Measurements from ENCODE around the gene SMPD1. TPM values are rescaled to one million over a fixed set of nuclear protein-coding genes. Genes with fewer than 3 reads are reported as not detected.

Gene SMPD1
- total and polyA plus RNA-seq, 9 of the 15 experiments (the other 6 are each of a cell fraction or from before 2014, with no cell fraction given): 0.90 to 9.9 (median 5.2) TPM

DNA sequence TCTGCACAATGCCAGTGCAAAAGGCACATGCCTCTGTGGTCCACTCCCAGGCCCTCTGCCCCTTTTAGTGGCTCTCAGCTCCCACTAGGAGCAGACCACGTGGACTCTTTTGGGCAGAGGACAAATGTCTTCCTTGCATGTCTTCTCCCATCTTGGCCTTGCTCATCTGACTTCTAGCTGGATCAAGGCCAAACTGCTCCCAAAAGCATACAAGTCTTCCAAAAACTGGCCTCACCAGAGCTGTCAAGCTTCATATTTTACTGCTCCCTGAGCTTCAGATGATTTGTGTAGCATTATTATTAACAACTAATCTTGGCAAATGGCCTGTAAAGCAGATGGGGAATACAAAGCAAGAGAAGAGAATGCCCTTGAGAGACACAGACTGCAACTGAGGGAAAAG lies 6.9 kb downstream of the SMPD1 start:
- 0 out of 2 replicates have a peak, but pooled peaks have one; percentile 7 for TF ChIP-seq NFIC (IDR thresholded peaks at IDR 0.05)
- TF ChIP-seq ZNF696 (CRISPR knock-in tag; conservative IDR thresholded peaks at IDR 0.05): no peak
- TF ChIP-seq, protein P1, sequence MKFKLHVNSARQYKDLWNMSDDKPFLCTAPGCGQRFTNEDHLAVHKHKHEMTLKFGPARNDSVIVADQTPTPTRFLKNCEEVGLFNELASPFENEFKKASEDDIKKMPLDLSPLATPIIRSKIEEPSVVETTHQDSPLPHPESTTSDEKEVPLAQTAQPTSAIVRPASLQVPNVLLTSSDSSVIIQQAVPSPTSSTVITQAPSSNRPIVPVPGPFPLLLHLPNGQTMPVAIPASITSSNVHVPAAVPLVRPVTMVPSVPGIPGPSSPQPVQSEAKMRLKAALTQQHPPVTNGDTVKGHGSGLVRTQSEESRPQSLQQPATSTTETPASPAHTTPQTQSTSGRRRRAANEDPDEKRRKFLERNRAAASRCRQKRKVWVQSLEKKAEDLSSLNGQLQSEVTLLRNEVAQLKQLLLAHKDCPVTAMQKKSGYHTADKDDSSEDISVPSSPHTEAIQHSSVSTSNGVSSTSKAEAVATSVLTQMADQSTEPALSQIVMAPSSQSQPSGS (CRISPR knock-in tag; IDR thresholded peaks at IDR 0.05): no peak
- TF ChIP-seq NR2C1 (IDR thresholded peaks at IDR 0.05): no peak
- no peak for TF ChIP-seq NR2C1 (tag; IDR thresholded peaks at IDR 0.05)
- no peak for TF ChIP-seq ZNF347 (CRISPR knock-in tag; IDR thresholded peaks at IDR 0.05; ENCODE audit: low read depth)
- Histone ChIP-seq H3K4me1 (replicated peaks in 1 of 2; ENCODE audit: control insufficient read depth in 2 of 2, insufficient read depth in 2 of 2, low read length in 2 of 2) (peaks cover 0 to 9% of the 10 kb centered on the region in 2 experiments; a peak in 4 of 5 replicates), H2AFZ (ENCODE audit: low read depth, low read length) (peak overlapping the region; percentile 14; the same call in 1 of the 2 replicates), H3K27me3 (ENCODE audit: control insufficient read depth in 2 of 2, insufficient read depth in 2 of 2, low read length in 2 of 2) (peaks cover 19 to 30% of the 10 kb centered on the region in 2 experiments; a peak in 4 of 5 replicates), H3K4me3 (no peak overlapping the region), H3K79me2 (ENCODE audit: control insufficient read depth, insufficient read depth, low read length) (no peaks in the 10 kb centered on the region), H4K20me1 (replicated peaks; ENCODE audit: control insufficient read depth, insufficient read depth, low read length) (no peaks in the 10 kb centered on the region), H3K9me1 (ENCODE audit: control insufficient read depth, insufficient read depth, low read length) (no peaks in the 10 kb centered on the region), H3K4me2 (ENCODE audit: insufficient read depth, low read length) (no peak overlapping the region), H3K27ac (ENCODE audit: extremely low read depth, low read depth, low read length) (no peak overlapping the region), H3K9me3 (replicated peaks; ENCODE audit: control insufficient read depth, insufficient read depth, low read depth, low read length) (no peaks in the 10 kb centered on the region), H3K36me3 (ENCODE audit: control insufficient read depth, insufficient read depth, low read length) (no peaks in the 10 kb centered on the region), H3K9ac (ENCODE audit: insufficient read depth in 1 of 2, low read depth in 2 of 2, low read length in 2 of 2) (no peak overlapping the region)
- ChIA-PET POLR2A (interaction anchor here (0.8 kb wide), 1 partner anchor 10 kb away, joined by 3 read pairs; no protein-coding TSS in a partner anchor), CTCF (ENCODE audit: low intra/inter-chr PET ratio) (no interaction called here)
- no peak for DNase-seq (ENCODE audit: extremely low read depth in 1 of 4, low spot score in 3 of 4)
- no TSS peak for BruUV-seq (replicated peaks)
- FAIRE-seq: no peak
- WGBS (ENCODE audit: insufficient coverage, low coverage, missing lambda C conversion rate): 0% methylated on average over 1 of the region's 1 CpG
- no peak for ATAC-seq
- in situ Hi-C loops (cut with MboI): no loop called here
- intact Hi-C loops (cut with micrococcal nuclease): no loop called here

Measured in K562 (cell line).